Activated T-helper 2 cell treated with anti-CD3 and anti-CD28 coated beads, Interferon-gamma antibody, Interleukin-2, Interleukin-4, amounts not matched to agents 10 μg/mL and 5 μg/mL and 100 μg/mL, durations not matched to agents 14 hours and 24 hours and 36 hours (primary cell): ENCODE results near the gene RIT2. TPM values are rescaled to one million over a fixed set of nuclear protein-coding genes. Genes with fewer than 3 reads are reported as not detected.

Experiments
- total RNA-seq: library from RNA; stranded (reverse); gene quantifications from 2 replicates; pipeline ENCODE4 v1.2.3, GENCODE V29; 2022

The RIT2 gene
- total RNA-seq, 1 donor from 2014 or later = not detected

Other genes starting within 250 kb of the RIT2 start
- not detected in 2 replicates for gene SYT4, start 161.8 kb upstream of the RIT2 start, total RNA-seq